ENCODE measurements around the gene ARMC7. TPM values are rescaled to one million over a fixed set of nuclear protein-coding genes. Genes with fewer than 3 reads are reported as not detected.

ARMC7 gene
- total and polyA plus RNA-seq, 2 of the 13 experiments (the other 11 are each of a cell fraction or from before 2014, with no cell fraction given), result 3.9 to 4.2 TPM

DNA sequence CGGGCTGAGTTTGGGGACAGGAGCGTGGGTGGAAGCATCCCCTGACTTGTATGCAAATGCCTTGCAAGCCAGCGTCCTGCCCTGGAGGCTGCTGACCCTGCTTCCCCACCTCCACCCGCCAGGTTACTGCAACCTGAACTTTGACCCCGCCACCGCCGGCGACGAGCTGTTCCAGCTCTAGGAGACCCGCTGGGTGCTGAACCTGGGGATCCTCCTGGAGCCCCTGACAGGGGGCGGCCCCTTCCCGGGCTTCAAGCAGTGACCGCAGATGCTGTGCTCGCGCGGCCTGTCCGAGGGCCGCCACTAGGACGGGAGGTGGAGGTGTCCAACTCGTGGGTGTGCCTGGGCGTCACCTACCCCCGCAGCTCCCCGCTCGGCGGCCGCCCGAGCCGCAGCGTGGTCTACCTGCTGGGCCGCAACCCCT, 32.7 kb upstream of the ARMC7 start (continued):
- TF ChIP-seq SP1 (IDR thresholded peaks at IDR 0.05) (no peak), SP1 (CRISPR knock-in tag; IDR thresholded peaks at IDR 0.05) (no peak), MAFG (CRISPR knock-in tag; IDR thresholded peaks at IDR 0.05) (no peak), KLF16 (CRISPR knock-in tag; IDR thresholded peaks at IDR 0.05) (no peak; a peak in 1 of 4 replicates), SMARCC2 (IDR thresholded peaks at IDR 0.05) (no peak), ZNF788 (CRISPR knock-in tag; IDR thresholded peaks at IDR 0.05; ENCODE audit: borderline replicate concordance) (peak; percentile 95; the same call in 1 of the 2 replicates), ZNF207 (IDR thresholded peaks at IDR 0.05; ENCODE audit: borderline replicate concordance) (no peak), HNRNPLL (IDR thresholded peaks at IDR 0.05; ENCODE audit: low read depth, low read length, poor library complexity, severe bottlenecking) (peak; percentile 33), U2AF2 (IDR thresholded peaks at IDR 0.05; ENCODE audit: low read depth, low read length) (no peak), ZEB1 (IDR thresholded peaks at IDR 0.05; ENCODE audit: insufficient replicate concordance, low read depth) (no peak), AGO2 (optimal IDR thresholded peaks at IDR 0.05; ENCODE audit: low read depth, low read length) (no peak), RAD51 (IDR thresholded peaks at IDR 0.05; ENCODE audit: borderline replicate concordance) (no peak), CBFB (CRISPR knock-in tag; IDR thresholded peaks at IDR 0.05) (peak; percentile 86), BCL6 (CRISPR knock-in tag; IDR thresholded peaks at IDR 0.05) (peak; percentile 79), SIN3B (IDR thresholded peaks at IDR 0.05; ENCODE audit: low read length) (no peak), RFXANK (CRISPR knock-in tag; IDR thresholded peaks at IDR 0.05) (no peak)
- TF ChIP-seq, protein P1, sequence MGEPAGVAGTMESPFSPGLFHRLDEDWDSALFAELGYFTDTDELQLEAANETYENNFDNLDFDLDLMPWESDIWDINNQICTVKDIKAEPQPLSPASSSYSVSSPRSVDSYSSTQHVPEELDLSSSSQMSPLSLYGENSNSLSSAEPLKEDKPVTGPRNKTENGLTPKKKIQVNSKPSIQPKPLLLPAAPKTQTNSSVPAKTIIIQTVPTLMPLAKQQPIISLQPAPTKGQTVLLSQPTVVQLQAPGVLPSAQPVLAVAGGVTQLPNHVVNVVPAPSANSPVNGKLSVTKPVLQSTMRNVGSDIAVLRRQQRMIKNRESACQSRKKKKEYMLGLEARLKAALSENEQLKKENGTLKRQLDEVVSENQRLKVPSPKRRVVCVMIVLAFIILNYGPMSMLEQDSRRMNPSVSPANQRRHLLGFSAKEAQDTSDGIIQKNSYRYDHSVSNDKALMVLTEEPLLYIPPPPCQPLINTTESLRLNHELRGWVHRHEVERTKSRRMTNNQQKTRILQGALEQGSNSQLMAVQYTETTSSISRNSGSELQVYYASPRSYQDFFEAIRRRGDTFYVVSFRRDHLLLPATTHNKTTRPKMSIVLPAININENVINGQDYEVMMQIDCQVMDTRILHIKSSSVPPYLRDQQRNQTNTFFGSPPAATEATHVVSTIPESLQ (CRISPR knock-in tag; conservative IDR thresholded peaks at IDR 0.05), result no peak
- TF ChIP-seq, protein P2, sequence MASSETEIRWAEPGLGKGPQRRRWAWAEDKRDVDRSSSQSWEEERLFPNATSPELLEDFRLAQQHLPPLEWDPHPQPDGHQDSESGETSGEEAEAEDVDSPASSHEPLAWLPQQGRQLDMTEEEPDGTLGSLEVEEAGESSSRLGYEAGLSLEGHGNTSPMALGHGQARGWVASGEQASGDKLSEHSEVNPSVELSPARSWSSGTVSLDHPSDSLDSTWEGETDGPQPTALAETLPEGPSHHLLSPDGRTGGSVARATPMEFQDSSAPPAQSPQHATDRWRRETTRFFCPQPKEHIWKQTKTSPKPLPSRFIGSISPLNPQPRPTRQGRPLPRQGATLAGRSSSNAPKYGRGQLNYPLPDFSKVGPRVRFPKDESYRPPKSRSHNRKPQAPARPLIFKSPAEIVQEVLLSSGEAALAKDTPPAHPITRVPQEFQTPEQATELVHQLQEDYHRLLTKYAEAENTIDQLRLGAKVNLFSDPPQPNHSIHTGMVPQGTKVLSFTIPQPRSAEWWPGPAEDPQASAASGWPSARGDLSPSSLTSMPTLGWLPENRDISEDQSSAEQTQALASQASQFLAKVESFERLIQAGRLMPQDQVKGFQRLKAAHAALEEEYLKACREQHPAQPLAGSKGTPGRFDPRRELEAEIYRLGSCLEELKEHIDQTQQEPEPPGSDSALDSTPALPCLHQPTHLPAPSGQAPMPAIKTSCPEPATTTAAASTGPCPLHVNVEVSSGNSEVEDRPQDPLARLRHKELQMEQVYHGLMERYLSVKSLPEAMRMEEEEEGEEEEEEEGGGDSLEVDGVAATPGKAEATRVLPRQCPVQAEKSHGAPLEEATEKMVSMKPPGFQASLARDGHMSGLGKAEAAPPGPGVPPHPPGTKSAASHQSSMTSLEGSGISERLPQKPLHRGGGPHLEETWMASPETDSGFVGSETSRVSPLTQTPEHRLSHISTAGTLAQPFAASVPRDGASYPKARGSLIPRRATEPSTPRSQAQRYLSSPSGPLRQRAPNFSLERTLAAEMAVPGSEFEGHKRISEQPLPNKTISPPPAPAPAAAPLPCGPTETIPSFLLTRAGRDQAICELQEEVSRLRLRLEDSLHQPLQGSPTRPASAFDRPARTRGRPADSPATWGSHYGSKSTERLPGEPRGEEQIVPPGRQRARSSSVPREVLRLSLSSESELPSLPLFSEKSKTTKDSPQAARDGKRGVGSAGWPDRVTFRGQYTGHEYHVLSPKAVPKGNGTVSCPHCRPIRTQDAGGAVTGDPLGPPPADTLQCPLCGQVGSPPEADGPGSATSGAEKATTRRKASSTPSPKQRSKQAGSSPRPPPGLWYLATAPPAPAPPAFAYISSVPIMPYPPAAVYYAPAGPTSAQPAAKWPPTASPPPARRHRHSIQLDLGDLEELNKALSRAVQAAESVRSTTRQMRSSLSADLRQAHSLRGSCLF (CRISPR knock-in tag; IDR thresholded peaks at IDR 0.05; ENCODE audit: borderline replicate concordance), result no peak
- TF ChIP-seq, protein P3, sequence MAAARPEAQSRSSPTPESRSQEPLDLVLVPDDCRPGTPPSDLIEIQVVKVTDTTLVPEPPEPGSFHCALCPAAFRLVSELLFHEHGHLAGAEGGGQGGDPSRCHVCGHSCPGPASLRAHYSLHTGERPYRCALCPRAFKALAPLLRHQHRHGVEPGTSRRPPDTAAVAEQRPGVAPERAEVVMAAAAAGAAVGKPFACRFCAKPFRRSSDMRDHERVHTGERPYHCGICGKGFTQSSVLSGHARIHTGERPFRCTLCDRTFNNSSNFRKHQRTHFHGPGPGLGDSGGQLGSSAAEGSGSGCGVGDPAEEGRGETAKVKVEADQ (CRISPR knock-in tag; IDR thresholded peaks at IDR 0.05; ENCODE audit: borderline replicate concordance), result no peak
- TF ChIP-seq, protein P4, sequence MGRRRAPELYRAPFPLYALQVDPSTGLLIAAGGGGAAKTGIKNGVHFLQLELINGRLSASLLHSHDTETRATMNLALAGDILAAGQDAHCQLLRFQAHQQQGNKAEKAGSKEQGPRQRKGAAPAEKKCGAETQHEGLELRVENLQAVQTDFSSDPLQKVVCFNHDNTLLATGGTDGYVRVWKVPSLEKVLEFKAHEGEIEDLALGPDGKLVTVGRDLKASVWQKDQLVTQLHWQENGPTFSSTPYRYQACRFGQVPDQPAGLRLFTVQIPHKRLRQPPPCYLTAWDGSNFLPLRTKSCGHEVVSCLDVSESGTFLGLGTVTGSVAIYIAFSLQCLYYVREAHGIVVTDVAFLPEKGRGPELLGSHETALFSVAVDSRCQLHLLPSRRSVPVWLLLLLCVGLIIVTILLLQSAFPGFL (CRISPR knock-in tag; IDR thresholded peaks at IDR 0.05), result no peak
